NB4 (cell line): ENCODE measurements around the gene FILIP1L.

Source experiments
- MYC ChIP-seq: IDR thresholded peaks from 2 replicates; pipeline ENCODE4 v1.6.1; 2011; ENCODE audit warnings: low read depth, low read length
- POLR2A ChIP-seq: IDR thresholded peaks from 2 replicates; pipeline ENCODE4 v1.6.1; 2011; ENCODE audit warnings: mild to moderate bottlenecking; ENCODE audit not compliant: insufficient read length; ENCODE audit errors: extremely low read depth
- TF ChIP-seq, protein P1 (sequence below): IDR thresholded peaks from one replicate; pipeline ENCODE4 v1.5.1; 2012; ENCODE audit warnings: low read depth, low read length
- TF ChIP-seq, protein P2 (sequence below): IDR thresholded peaks from 2 replicates; pipeline ENCODE4 v1.6.1; 2011; ENCODE audit warnings: low read depth, low read length

DNA sequence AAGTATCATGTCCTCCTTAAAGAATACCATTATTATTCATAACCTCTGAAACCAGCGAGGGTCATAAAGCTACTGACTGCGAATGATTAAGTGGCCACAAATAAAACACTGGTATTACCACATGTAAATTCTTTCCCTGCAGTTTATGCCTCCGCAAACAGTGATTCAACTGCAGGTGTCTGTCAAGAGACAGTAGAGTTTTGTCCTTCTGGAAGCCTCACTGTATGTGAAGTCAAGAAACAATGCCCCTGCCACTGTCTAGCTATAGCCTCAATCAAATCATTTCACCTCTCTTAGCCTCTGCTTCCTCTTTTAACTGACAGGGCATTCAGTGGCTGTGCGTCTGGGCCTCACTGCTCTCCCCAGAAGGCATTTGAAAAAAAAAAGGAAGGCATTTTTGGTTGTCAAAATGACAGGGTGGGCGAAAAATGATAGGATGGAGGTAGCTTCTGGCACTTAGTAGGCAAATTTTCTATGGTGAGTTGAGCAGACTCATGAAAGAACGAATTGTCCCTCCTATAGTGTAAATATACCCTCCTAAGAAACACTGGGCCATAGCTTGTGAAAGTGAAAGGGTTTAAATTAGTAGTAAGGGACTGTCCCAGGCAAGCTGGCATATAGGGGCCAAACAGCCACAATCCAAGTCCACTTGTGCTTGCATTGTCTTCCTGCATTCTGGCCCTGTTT is 66.7 kb downstream of the FILIP1L start:
- TF ChIP-seq, protein P1, sequence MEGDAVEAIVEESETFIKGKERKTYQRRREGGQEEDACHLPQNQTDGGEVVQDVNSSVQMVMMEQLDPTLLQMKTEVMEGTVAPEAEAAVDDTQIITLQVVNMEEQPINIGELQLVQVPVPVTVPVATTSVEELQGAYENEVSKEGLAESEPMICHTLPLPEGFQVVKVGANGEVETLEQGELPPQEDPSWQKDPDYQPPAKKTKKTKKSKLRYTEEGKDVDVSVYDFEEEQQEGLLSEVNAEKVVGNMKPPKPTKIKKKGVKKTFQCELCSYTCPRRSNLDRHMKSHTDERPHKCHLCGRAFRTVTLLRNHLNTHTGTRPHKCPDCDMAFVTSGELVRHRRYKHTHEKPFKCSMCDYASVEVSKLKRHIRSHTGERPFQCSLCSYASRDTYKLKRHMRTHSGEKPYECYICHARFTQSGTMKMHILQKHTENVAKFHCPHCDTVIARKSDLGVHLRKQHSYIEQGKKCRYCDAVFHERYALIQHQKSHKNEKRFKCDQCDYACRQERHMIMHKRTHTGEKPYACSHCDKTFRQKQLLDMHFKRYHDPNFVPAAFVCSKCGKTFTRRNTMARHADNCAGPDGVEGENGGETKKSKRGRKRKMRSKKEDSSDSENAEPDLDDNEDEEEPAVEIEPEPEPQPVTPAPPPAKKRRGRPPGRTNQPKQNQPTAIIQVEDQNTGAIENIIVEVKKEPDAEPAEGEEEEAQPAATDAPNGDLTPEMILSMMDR: no peak
- TF ChIP-seq, protein P2, sequence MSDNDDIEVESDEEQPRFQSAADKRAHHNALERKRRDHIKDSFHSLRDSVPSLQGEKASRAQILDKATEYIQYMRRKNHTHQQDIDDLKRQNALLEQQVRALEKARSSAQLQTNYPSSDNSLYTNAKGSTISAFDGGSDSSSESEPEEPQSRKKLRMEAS: no peak
- no peak for TF ChIP-seq POLR2A
- TF ChIP-seq MYC: no peak
